ENCODE measurements around the gene NFKBIE.

DNA sequence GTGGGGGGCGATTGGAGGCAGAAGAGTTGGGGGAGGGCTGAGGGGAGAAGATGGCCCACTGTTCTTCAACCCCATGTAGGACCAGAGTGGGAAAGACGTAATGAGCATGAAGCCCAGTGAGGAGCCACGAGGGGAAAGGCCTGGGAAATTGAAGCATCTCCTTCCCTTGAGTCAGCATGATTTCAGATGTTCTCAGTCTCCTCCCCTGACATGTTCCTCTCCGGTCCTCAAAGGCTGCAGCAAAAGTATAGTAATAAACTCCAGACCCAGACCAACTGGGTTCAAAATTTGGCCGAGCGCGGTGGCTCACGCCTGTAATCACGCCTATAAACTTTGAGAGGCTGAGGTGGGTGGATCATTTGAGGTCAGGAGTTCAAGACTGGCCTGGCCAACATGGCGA lies 1.9 kb upstream of the NFKBIE start:
- TF ChIP-seq CTCF (IDR thresholded peaks at IDR 0.05) (no peak), POLR2A (IDR thresholded peaks at IDR 0.05) (no peak)

All from uterus (tissue), 2 donors.